ENCODE results near the gene GET4. TPM values are rescaled to one million over a fixed set of nuclear protein-coding genes. Genes with fewer than 3 reads are reported as not detected.

Gene GET4
- total RNA-seq, 1 experiment from 2014 or later: 56.3 TPM

DNA sequence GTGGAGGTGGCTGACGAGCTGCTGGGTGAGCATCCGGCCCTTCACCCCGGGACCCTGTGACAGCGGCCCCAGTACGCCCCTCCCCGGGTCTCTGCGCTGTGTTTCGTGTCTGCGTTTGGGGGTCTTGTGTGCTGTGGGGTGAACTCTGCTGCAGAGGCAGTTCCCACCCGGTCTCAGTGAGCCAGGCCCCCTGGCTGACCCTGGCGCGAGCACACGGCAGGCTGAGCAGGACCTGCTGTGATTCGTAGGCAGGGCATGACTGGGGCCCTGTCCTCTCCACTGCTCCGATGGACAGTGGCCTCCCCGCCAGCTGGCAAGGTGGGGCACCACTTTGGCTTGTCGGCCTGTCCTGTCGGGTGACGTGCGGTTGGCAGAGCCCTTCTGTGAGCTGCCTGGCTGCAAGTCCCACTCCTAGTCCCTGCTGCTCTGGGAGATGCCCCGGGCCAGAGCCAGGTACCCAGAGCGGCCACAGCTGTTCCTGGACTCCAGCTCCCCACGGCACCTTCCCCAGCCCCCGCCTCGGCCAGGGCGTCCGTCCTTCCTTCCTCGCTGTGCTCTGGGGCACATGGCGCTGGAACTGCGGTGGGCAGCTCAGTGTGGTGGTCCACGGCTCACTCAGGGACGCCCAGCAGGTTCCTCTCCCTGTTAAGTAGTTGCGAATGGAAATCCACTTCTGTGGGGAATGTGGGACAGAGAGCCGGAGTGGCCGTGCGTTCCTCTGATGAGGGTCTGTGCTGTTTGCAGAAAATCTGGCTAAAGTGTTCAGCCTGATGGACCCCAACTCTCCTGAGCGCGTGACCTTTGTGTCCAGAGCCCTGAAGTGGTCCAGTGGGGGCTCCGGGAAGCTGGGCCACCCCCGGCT, 10.5 kb downstream of the GET4 start:
- no peak for DNase-seq (ENCODE audit: low spot score)

DNA sequence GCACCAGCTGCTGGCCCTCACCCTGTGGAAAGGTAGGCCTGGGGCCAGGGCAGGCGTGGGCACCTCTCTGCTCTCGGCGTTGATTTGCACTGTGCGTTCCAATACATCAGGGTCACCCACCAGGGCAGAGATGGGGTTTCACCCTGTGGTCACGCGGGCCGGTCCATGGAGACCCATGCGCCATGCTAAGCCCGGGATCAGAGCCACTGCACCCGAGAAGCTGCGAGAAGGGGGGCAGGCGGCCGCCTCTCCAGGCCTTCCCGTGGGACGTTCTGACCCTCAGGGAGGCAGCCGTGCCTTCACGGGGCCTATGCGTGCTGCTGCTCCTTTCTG, 11.1 kb downstream of the GET4 start:
- no peak for DNase-seq (ENCODE audit: low spot score)

DNA sequence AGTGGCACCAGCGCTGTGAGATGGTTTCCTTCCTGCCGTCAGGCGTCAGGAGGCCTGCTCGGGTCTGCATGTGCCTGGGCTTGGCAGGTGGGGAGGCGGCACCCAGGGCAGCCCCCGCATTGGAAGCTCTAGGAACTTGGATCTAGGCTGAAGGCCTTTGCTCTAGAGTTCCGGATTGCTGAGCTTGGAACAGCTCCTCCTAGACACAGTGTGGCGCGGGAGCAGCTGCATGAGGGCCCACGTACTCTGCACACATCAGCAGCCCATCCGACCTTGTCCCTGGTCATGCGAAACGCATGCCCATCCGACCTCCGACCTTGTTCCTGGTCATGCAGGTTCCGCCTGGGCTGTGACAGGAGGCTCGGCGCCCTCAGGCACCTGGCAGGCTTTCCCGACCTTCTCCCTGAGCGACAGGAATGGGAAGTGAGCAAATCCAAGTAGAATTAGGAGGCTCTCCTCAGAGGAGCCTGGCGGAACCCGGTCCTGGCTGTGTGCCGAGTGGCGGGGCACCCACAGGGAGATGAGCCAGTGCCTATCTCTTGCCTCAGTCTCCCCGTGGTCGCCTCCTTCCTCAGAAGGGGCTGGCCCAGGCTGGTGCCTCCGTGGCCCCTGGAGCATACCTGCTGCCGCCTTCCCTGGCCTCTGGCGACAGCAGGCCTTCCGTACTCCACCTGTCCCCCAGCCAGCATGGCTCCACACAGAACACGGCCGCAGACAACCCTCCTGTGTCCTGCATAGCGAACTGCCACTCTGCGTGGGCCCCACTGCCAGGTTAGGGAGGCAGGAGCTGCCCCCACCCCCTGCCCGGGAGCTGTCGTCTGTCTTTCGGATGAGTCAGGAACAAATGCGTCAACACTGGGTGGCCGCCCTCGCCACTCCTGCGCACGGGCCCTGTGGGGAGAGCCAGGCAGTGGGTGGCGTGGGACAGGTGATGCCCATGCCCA, 12.0 kb downstream of the GET4 start:
- no peak for DNase-seq (ENCODE audit: low spot score)

DNA sequence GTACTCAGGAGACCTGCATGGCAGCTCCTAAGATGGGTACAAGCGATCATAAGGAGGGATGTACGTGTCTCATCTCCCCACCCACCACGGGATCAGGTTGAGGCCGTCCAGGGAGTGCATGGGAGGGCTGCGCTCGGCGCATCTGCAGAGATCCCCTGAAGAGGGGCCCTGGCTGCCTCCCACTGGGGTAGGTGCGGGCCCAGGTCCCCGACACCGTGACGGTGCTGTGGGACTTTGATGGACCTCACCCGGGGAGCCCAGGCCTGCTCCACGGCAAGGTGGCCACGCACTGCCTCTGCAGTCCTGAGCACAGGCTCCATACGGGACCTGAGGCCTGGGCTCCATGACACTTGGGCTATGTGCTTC, 12.7 kb downstream of the GET4 start:
- DNase-seq (ENCODE audit: low spot score): no peak

GRCh38 chr7:889391-889790, 13.0 kb downstream of the GET4 start:
- DNase-seq (ENCODE audit: low spot score): no peak

GRCh38 chr7:890868-891267, 14.5 kb downstream of the GET4 start:
- no peak for DNase-seq (ENCODE audit: low spot score)

DNA sequence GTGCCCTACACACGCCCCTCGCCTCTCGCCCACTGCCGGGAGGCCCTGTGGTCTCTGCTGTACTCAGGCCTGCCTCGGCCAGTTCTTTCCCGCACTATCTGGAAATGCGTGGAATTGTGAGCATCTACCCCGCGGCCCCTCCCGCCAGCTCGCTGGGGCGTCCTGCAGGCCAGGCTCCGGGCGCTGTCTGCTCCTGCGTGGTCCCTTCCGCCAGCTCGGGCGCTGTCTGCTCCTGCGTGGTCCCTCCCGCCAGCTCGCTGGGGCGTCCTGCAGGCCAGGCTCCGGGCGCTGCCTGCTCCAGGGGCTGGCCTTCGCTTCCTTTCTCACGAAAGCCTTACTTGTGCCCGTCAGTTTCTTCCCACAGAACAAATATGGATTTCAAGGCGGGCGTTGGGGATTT, 14.9 kb downstream of the GET4 start:
- DNase-seq (ENCODE audit: low spot score): no peak

- DNase-seq (ENCODE audit: low spot score): no peak
Measured at GRCh38 chr7:891805-892204, 15.5 kb downstream of the GET4 start.

GRCh38 chr7:892648-893593, 16.6 kb downstream of the GET4 start:
- no peak for DNase-seq (ENCODE audit: low spot score)

DNA sequence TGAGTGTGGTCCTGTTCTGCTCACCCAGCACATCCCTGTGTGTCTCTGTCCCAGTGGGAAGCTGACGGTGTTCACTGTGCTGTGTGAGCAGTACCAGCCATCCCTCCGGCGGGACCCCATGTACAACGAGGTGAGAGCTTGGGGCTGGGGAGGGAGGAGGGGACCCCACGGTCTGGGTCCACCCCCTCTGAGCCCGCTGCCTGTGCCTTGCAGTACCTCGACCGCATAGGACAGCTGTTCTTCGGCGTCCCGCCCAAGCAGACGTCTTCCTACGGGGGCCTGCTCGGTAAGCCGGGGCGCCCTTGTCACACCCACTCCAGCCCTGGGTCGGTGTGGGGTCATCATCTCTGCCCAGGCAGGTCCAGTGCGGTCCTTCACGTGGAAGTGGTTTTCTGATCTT, 17.3 kb downstream of the GET4 start:
- DNase-seq (ENCODE audit: low spot score): no peak

GRCh38 chr7:894164-894867, 18.0 kb downstream of the GET4 start:
- no peak for DNase-seq (ENCODE audit: low spot score)

DNA sequence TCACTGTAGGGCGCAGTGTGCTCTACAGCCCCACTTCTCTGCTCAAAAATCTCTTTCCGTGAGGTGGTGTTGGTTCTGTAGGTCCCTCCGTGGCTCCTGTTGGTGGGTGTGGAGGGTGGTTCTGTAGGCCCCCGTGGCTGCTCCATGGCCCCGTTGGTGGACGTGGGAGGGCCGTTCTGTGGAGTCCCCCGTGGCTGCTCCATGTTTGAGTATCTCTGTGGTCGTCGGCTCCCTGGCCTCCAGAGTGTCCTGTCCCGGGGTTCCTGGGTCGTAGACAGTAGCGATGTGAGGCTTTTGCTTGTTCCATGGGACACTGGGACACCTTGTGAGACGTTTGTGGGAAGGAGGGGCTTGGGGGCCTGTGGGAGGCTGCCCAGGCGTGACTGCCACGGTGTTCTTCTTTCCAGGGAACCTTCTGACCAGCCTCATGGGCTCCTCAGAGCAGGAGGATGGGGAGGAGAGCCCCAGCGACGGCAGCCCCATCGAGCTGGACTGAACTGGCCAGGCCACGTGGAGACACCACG, 18.6 kb downstream of the GET4 start:
- DNase-seq (ENCODE audit: low spot score): no peak

- DNase-seq (ENCODE audit: low spot score): no peak
Measured at GRCh38 chr7:895451-896052, 19.2 kb downstream of the GET4 start.

- DNase-seq (ENCODE audit: low spot score): no peak
Measured at GRCh38 chr7:896346-897075, 20.2 kb downstream of the GET4 start.

DNA sequence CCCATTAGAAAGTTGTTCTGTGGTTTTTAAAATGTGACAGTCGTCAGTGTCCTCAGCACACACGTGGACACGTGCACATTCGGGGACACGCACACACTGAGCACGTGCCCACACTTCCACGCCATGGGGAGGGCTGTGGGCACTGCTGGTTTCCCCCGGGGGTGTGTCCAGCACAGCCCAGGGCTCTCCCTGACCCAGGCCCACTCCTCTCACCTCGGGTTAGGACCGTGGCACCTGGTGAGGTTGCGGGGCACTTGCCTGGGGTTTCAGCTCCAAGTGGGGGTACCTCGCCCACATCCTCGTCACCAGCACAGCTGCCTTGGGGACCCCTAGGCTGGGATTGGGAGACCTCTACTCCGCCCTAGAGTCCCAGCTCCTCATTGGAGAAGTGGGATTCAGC, 20.7 kb downstream of the GET4 start:
- DNase-seq (ENCODE audit: low spot score): no peak

- DNase-seq (ENCODE audit: low spot score): peak; percentile 68
Measured at GRCh38 chr7:897771-898376, 21.5 kb downstream of the GET4 start.

- DNase-seq (ENCODE audit: low spot score): no peak
Measured at GRCh38 chr7:898460-898854, 22.1 kb downstream of the GET4 start.

- DNase-seq (ENCODE audit: low spot score): no peak
Measured at GRCh38 chr7:898855-899681, 22.7 kb downstream of the GET4 start.

DNA sequence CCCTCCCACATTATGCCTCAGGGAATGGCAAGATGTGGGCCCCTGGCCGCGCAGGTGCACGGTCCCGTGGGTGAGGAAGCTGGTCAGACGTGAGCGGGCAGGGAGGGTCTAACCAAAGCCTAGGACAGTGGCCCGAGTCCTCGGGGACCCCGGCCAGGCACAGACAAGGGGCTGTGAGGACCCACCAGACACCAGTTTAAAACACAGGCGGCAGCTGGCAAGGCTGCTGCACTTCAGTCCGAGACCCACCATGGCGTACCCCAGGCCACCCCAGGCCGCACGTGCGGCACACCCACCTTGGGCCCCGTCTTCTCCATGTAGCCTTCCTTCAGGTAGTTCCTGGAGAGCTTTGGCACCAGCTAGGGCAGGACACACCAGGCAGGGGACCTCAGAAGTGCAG, 23.5 kb downstream of the GET4 start:
- no peak for DNase-seq (ENCODE audit: low spot score)

Data from A172 (cell line).